Kidney (tissue), 14 donors: ENCODE measurements around the gene PHYHIPL. TPM values are rescaled to one million over a fixed set of nuclear protein-coding genes. Genes with fewer than 3 reads are reported as not detected.
A peak's percentile ranks its signal among the peaks of the same experiment; 100 is the strongest.

Experiments
- DNase-seq, 5 donors: peaks; one replicate each; pipeline ENCODE4 v3.0.0-alpha.2; 2013 to 2020
- FAIRE-seq: peaks from 2 replicates; lab custom pipeline; 2012; peaks lifted over from hg19 to GRCh38; lab: Jason Lieb, UNC
- H3K27ac ChIP-seq, 2 donors: one replicate each; pipeline ENCODE4 v1.7.0; 2013; ENCODE audit warnings: low read depth in 2 of 2, low read length in 2 of 2, inconsistent platforms in 1 of 2
- H3K27me3 ChIP-seq: one replicate; pipeline ENCODE4 v1.7.1; 2013; ENCODE audit warnings: low read length, inconsistent platforms; ENCODE audit not compliant: control insufficient read depth, insufficient read depth
- H3K36me3 ChIP-seq, 3 donors: one replicate each; pipeline versions ENCODE4 v1.7.0 to v1.7.1; 2013; ENCODE audit warnings: low read length in 3 of 3, control low read depth in 1 of 3, inconsistent platforms in 1 of 3; ENCODE audit not compliant: insufficient read depth in 3 of 3, control insufficient read depth in 2 of 3
- H3K4me1 ChIP-seq, 3 donors: one replicate each; pipeline versions ENCODE4 v1.7.0 to v1.7.1; 2013; ENCODE audit warnings: low read length in 3 of 3, inconsistent platforms in 1 of 3, low read depth in 1 of 3; ENCODE audit not compliant: control insufficient read depth in 2 of 3, insufficient read depth in 2 of 3
- H3K4me3 ChIP-seq, 3 donors: one replicate each; pipeline versions ENCODE4 v1.7.0 to v1.8.1; 2013; ENCODE audit warnings: low read length in 3 of 3, control low read depth in 1 of 3, inconsistent platforms in 1 of 3
- H3K9ac ChIP-seq, 3 donors: one replicate each; pipeline versions ENCODE4 v1.7.0 to v1.7.1; 2013; ENCODE audit warnings: low read length in 3 of 3, control low read depth in 1 of 3, inconsistent platforms in 1 of 3
- H3K9me3 ChIP-seq, 3 donors: one replicate each; pipeline versions ENCODE4 v1.7.0 to v1.7.1; 2013; ENCODE audit warnings: low read length in 3 of 3, control low read depth in 1 of 3, inconsistent platforms in 1 of 3; ENCODE audit not compliant: control insufficient read depth in 2 of 3, insufficient read depth in 1 of 3
- CTCF ChIP-seq: IDR thresholded peaks from 3 replicates; pipeline ENCODE4 v1.5.1; 2012; ENCODE audit warnings: mild to moderate bottlenecking, moderate library complexity, borderline replicate concordance; ENCODE audit not compliant: insufficient read depth; ENCODE audit errors: extremely low read depth
- intact Hi-C: fragments of 100-400 bp; cut with DNase I; formaldehyde crosslinking; loops from one replicate; pipeline ENCODE4 v1.11.1; 2022
- polyA plus RNA-seq: library from polyadenylated mRNA; stranded (reverse); fragments of 350-450 nt; fragmentation: Illumina TruSeq; extraction: RNeasy Lipid Tissue Mini Kit (QIAGEN cat#74804); gene quantifications from one replicate; pipeline ENCODE4 v1.2.3, GENCODE V29; 2014; ENCODE audit warnings: low read depth, low replicate concordance; ENCODE audit not compliant: insufficient read depth
- total RNA-seq: library from RNA; stranded (reverse); fragmentation: NEBNext Ultra II Directional; extraction: Animal tissue kit (Norgen Biotek cat#: 25700); gene quantifications from one replicate; pipeline ENCODE4 v1.2.1, GENCODE V29; 2021
- donor health status: control.
- donor health status: control.
- donor health status: control.
- donor health status: control.
- donor health status: control.
- donor health status: DM: yes; HTN: yes; CAD: no.
- donor health status: Normal renal cell carcinoma (clear cell type).

PHYHIPL gene
- total and polyA plus RNA-seq, 2 donors from 2014 or later = 12.0 to 19.2 TPM

DNA sequence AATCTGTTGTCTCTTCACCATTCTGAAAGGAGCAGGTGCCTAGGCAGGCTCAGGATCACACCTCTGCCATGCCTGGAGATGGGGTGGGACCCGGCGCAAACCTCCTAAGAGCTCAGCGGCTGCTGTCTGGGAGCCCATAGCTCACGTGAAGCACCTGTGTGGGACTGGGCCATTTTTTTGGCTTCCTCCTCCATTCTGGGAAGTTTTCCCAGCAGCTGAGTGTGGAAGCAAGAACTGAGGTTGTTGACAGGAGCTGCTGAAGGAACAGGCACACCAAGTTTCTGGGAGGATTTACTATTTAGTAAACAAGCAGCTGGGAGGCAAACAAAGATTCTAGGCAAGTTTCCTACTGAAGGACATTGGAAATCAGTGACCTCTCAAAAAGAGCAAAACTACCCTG lies 108.6 kb downstream of the PHYHIPL start:
- no peak overlapping the region for H3K9ac ChIP-seq
- no peak overlapping the region for H3K27ac ChIP-seq
- intact Hi-C loops = no loop called here
- FAIRE-seq = no peak
- H3K9me3 ChIP-seq = no peaks in the 10 kb centered on the region
- no peaks in the 10 kb centered on the region for H3K36me3 ChIP-seq
- peak in 1 of 5 donors; percentile 12 for DNase-seq
- no peak overlapping the region for H3K4me3 ChIP-seq
- H3K27me3 ChIP-seq = no peaks in the 10 kb centered on the region
- no peak for TF ChIP-seq CTCF
- H3K4me1 ChIP-seq = no peaks in the 10 kb centered on the region

DNA sequence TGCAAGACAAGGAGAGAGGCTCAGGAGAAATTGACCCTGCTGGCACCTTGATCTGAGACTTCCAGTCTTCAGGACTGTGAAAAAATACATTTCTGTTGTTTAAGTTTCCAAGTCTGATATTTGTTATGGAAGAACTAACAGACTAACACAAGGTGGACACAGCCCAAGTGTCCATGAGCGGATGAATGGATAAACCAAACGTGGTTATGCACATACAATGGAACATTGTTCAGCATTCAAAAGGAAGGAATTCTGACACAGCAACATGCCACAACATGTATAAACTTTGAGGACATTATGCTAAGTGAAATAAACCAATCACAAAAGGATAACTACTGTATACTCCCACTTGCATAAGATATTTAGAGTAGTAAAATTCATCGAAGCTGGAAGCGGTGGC lies 109.4 kb downstream of the PHYHIPL start:
- Histone ChIP-seq H3K27me3 (no peaks in the 10 kb centered on the region), H3K36me3 (no peaks in the 10 kb centered on the region), H3K9me3 (no peaks in the 10 kb centered on the region), H3K4me1 (no peaks in the 10 kb centered on the region), H3K27ac (no peak overlapping the region), H3K4me3 (no peak overlapping the region), H3K9ac (no peak overlapping the region)
- intact Hi-C loops = no loop called here
- FAIRE-seq = no peak
- DNase-seq = no peak
- no peak for TF ChIP-seq CTCF

GRCh38 chr10:59287587-59288255 lies 111.3 kb downstream of the PHYHIPL start:
- H3K4me3 ChIP-seq = no peak overlapping the region
- no peaks in the 10 kb centered on the region for H3K4me1 ChIP-seq
- no peak overlapping the region for H3K9ac ChIP-seq
- no peak for TF ChIP-seq CTCF
- H3K27ac ChIP-seq = no peak overlapping the region
- no peaks in the 10 kb centered on the region for H3K36me3 ChIP-seq
- no peaks in the 10 kb centered on the region for H3K9me3 ChIP-seq
- FAIRE-seq (no peak), DNase-seq (no peak)
- intact Hi-C loops = no loop called here
- no peaks in the 10 kb centered on the region for H3K27me3 ChIP-seq

DNA sequence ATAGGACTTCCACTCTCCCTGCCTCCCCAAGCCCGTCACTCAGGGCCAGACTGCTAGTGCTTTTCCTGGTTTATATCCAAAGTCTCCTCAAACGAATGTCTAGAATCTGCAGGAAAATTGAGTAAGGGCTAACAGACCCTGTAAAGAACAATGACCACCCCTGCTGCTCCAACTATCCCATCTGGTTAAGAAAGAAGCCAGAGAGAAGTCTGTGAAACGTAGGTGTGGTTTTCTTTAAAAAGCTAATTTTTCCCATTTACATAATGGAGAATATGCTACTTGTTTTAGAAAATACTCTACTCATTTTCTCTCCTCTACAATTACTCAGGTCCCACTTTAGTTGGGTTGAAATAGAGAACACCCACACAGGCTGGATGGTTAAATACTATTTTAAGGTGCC lies 113.4 kb downstream of the PHYHIPL start:
- H3K36me3 ChIP-seq = no peaks in the 10 kb centered on the region
- no peak overlapping the region for H3K27ac ChIP-seq
- no peaks in the 10 kb centered on the region for H3K27me3 ChIP-seq
- no peaks in the 10 kb centered on the region for H3K9me3 ChIP-seq
- intact Hi-C loops = no loop called here
- DNase-seq (no peak), FAIRE-seq (no peak)
- H3K4me3 ChIP-seq = no peak overlapping the region
- no peak overlapping the region for H3K9ac ChIP-seq
- no peak for TF ChIP-seq CTCF
- no peaks in the 10 kb centered on the region for H3K4me1 ChIP-seq
